HG03575 (cell line): ENCODE measurements around the gene BEST3.

Source experiments
- ATAC-seq: cut with Tn5 transposase; IDR thresholded peaks from one replicate; pipeline ENCODE4 v1.9.1; 2021; ENCODE audit not compliant: unreplicated experiment, insufficient number of reproducible peaks, low FRiP score; ENCODE audit errors: extremely low read depth

BEST3 gene

DNA sequence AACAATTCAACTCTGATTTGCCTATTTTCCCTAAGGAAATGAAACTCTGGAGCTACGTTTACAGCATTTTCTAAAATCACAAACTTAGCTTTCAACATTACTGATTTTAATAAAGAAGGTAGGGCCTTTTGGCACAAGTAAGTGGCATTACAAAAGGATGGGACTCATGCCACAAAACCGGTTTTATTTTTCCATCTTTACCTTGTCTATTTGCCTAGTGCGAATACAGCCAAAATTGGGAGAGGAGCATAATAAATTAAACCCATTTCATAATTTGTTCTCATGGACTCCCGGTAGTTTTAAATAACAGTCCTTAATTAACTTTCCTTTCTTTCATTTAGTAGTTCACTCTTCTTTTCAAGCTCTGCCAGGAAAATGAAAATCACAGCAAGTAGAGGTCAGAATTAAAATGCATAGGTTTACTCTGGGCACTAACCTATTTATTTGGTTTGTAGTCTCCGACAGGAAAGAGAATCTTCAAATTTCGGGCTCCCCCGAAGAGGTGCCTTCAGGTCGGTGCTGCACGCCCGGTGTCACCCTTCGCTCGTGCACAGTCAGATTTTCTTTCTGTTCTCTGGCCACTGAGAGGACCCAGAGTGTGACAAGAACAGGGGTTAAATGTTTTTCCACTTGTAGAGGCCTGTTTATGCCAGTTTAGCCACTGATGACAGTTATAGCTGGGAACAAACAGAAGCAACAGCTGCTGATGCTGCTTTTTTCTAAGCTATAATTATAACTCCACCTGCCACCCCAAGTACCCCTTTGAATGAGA is at the start of gene BEST3:
Gene BEST3 (minus strand): TSS at position 535 of the 772 bp plus-strand sequence. CDS start 1,505 bp downstream, outside the sequence.
- no peak for ATAC-seq

GRCh38 chr12:69744109-69744508 is 45.0 kb upstream of the BEST3 start:
- no peak for ATAC-seq

GRCh38 chr12:69739287-69740191 is 40.4 kb upstream of the BEST3 start:
- peak; percentile 22 for ATAC-seq

DNA sequence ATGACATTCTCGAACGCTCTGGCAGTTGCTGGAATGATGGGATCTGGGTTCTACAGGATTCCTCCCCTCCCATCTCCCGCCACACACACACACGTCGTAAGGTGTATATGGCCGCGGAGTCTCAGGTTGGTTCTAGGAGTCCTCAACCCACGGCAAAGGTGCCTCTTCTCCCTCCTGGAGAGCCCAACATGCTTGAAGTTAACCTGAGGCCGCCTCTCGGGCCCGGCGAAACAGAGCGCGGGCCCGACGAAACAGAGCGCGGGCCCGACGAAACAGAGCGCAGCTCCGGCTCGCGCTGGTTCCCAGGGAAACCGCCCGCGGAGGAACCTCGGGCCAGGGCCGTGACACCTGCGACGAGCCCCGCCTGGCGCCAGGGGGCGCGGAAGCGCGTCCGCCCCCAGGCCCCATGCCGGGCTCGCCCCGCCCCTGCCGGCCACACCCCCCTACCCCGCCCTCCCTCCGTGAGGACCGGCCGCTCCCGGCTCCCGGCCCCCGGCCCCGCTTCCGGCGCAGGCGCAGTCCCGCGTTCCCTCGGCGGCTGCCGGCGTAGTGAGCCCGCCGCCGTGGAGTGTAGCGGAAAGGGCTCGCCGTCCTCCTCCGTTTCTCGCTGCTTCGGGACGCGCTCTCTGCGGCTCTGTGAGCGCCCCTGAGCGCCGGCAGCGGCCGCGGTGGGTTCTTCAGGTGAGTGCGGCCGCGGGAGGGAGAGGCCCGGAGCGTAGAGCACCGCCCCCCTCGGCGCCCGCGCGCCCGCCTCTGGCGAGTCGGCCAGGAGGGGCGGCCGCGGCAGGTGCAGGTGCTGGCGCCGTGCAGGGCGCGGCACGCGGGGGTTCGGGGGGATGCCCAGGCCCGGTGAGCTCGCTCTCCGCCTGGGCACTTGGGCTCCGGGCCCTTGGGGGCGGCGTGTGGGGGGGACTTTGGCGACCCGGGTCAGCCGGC is 39.5 kb upstream of the BEST3 start, which contains the start of gene RAB3IP:
Gene RAB3IP (plus strand): TSS at position 510 of the 936 bp plus-strand sequence. CDS start 16,549 bp downstream, outside the sequence.
- peak; percentile 32 for ATAC-seq

- no peak for ATAC-seq
These were observed 34.5 kb upstream of the BEST3 start for GRCh38 chr12:69733638-69734037.

GRCh38 chr12:69732088-69732487 is 33.0 kb upstream of the BEST3 start:
- ATAC-seq: no peak

- no peak for ATAC-seq
These were observed 27.8 kb upstream of the BEST3 start for GRCh38 chr12:69726922-69727321.

- ATAC-seq: no peak
These were observed 21.6 kb upstream of the BEST3 start for GRCh38 chr12:69720750-69721149.

GRCh38 chr12:69719336-69720316 is 20.5 kb upstream of the BEST3 start:
- ATAC-seq: no peak

DNA sequence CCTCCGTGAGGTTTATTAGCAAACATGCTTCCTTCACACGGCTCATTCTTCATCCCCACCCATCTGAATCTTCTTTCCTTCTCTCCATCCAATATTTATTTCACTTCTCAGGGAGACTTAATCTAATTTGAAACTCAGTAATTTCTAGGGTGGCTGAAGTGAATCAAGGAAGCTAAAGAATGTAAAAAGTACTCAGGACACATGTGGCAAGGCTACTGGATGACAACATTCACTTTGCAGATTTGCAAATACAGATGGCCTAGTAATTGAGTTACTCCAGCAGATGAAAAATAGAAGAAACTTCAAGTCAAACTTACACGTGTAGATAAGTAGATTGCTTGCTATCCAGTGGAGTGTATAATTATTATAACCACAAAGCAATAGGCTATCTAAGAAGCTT is 15.4 kb upstream of the BEST3 start:
- no peak for ATAC-seq

GRCh38 chr12:69712826-69713225 is 13.7 kb upstream of the BEST3 start:
- no peak for ATAC-seq

DNA sequence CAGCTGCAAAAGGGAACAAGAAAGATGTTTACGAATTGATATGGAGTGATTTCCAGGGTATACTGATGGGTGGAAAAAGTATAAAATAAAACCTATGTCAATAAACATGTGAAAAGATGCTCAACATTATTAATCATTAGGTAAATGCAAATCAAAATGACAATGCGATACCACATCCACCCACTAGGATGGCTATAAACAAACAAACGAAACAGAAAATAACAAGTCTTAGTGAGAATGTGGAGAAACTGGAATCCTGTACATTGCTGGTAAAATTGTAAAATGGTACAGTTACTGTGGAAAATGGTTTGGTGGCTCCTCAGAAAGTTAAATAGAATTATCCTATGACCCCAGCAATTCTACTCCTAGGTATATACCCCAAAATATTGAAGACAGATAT is 9.5 kb upstream of the BEST3 start:
- ATAC-seq: no peak

DNA sequence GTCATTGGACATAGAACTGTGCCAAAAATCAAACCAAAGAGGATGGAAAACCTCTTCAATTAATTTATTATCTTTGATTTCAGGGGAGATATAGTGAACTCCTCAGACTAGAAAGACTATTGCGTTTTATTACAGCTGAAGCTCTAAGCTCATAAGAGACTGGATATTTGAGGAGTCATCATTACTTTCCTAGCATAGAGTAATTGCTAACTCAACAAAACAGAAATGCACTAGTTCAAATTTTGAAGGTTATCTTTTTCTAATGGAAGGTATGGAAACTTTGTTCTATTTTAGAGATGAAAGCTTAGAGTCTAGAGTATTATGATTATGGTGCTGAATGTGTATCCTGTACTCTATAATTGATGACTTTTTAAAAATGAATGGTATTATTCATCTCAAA is 5.3 kb upstream of the BEST3 start:
- ATAC-seq: no peak

- no peak for ATAC-seq
These were observed 4.1 kb upstream of the BEST3 start for GRCh38 chr12:69703146-69703642.

DNA sequence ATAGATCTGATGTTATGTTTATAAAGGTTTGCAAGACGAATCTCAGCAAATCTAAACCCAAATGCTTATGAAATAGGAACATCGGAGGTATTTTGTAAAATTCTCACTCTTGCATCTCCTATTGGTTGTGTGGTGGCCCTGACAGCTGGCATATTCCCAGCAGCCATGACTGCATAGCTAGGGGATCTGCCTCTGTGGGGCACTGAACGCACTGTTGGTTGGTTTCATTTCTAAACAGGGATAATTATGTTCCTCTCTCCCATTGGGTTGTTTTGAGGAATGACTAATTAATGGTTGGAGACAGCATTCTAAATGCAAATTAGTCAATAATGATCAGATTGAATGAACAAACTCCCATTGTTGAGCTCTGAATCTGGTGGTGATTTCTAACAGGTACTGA is 2.7 kb upstream of the BEST3 start:
- no peak for ATAC-seq

GRCh38 chr12:69698054-69698453 is 1.0 kb downstream of the BEST3 start:
- no peak for ATAC-seq

DNA sequence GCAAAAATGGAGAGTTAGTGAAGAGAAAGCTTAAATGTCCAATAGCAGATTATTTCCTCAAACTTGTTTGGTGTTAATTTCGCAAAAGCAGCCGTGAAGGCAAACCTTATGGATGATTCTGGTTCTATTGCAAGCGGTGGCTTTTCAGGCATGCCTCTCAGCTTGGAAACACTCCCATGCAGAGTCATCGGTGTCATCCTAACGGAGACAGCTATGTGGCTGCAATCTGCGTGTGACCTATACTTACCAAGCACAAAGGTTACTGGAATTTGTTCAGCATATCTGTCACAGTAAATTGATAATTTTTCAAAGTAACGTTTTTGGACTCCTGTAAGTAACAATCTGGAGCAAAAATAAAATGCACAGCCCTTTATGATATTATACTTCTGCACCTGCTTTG is 5.0 kb downstream of the BEST3 start:
- no peak for ATAC-seq

- no peak for ATAC-seq
These were observed 9.5 kb downstream of the BEST3 start for GRCh38 chr12:69689638-69690037.
